GM12874 (cell line): ENCODE measurements around the gene CWF19L1.
A peak's percentile ranks its signal among the peaks of the same experiment; 100 is the strongest.

Source experiments
- TF ChIP-seq, protein P1 (sequence below): IDR thresholded peaks from 2 replicates; pipeline ENCODE4 v1.5.1; 2011; ENCODE audit warnings: low read depth, mild to moderate bottlenecking, control low read depth, low read length, moderate library complexity; ENCODE audit not compliant: insufficient read depth

The CWF19L1 gene

DNA sequence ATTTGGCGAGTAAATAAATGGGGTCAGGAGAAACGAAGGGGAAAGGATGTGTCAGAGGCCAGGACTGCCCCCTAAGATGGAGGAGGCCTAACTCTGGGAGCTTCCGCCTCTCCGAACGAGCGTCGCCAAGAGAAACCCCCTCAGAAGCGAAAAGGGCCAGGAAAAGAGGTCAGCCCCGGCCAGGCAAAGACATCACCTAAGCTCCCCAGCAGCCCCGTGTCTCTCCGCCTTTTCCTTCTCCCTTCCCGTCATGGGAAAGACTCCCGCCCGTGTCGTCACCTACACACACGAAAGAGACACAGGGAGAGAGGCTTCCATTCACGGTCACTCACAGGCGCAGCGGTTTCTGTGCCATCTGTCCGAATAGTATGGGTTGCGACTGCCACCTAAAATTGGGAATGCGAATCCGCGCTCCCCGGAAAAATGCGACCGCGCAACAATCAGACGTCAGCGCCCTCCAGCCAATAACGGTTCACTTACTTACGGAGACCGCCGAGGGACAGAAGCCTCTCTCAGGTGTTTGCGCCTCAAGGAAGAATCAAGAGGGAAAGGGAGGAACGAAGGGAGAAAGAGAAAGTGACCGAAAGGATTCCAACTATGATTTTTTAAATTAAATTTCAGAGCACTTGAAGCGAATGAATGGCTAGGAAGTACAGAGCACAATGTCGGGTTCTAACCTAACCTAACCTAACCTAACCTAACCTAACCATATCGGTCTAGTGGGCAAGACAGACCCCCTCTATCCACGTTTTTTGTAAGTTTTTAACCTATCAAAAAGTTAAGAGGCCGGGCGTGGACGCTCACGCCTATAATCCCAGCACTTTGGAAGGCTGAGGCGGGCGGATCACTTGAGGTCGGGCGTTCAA, at the start of gene CWF19L1:
CWF19L1 (minus strand) TSS at position 400 of the 866 bp plus-strand sequence; CDS start at position 355, 45 bp downstream.
- TF ChIP-seq, protein P1, sequence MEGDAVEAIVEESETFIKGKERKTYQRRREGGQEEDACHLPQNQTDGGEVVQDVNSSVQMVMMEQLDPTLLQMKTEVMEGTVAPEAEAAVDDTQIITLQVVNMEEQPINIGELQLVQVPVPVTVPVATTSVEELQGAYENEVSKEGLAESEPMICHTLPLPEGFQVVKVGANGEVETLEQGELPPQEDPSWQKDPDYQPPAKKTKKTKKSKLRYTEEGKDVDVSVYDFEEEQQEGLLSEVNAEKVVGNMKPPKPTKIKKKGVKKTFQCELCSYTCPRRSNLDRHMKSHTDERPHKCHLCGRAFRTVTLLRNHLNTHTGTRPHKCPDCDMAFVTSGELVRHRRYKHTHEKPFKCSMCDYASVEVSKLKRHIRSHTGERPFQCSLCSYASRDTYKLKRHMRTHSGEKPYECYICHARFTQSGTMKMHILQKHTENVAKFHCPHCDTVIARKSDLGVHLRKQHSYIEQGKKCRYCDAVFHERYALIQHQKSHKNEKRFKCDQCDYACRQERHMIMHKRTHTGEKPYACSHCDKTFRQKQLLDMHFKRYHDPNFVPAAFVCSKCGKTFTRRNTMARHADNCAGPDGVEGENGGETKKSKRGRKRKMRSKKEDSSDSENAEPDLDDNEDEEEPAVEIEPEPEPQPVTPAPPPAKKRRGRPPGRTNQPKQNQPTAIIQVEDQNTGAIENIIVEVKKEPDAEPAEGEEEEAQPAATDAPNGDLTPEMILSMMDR = no peak

DNA sequence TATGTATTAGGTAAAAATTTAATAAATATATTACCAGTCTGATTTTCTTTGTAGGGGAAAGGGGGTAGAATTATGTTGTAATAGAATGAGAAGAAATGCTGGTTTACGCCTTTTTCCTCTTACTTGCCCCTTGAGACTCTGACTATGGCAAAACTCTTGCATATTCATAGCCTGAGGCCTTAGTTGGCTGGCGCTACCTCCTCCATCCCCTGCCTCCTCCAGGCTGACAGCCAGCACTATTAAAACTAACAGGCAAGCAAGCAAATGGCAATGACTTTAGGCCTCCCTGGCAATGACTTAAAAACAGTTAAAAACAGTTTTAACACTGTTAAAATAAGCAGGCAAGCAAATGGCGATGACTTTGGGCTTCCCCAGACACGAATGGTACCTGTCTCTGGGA, 48.2 kb upstream of the CWF19L1 start:
- TF ChIP-seq, protein P1 = no peak

- TF ChIP-seq, protein P1 = no peak
These were observed 43.9 kb upstream of the CWF19L1 start for GRCh38 chr10:100311298-100311697.

DNA sequence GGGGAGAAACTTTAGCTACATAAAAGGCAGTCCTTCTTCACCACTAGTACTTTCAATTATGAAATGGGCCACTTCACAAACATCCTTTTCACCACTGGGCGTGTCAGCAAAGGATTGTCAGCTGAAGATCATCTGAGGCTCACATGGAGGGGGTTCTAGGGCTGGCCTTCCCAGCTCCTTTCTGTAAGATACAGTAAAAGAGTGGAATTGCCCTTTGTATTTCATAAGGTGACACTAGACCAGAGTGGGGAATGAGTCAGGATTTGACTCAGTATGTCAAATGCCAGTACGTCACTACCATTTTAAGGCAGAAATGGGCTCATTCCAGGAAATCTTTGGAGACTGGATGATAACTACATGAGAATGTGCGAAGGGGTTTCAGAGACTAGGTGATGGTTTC, 40.2 kb upstream of the CWF19L1 start:
- TF ChIP-seq, protein P1 = no peak

- TF ChIP-seq, protein P1 = no peak
These were observed 39.4 kb upstream of the CWF19L1 start for GRCh38 chr10:100306861-100307260.

DNA sequence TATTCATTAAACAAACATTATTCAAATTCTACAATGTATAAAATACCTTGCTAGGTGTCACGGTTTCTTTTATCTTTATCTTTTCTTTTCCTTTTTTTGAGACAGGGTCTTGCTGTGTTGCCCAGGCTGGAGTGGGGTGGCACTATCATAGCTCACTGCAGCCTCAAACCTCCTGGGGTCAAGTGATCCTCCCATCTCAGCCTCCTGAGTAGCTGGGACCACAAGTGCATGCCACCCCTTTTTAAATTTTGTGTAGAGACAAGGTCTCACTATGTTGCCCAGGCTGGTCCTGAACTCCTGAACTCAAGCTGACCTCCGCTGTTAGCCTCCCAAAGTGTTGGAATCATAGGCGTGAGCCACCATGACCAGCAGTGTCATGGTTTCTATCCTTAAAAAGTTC, 37.0 kb upstream of the CWF19L1 start:
- TF ChIP-seq, protein P1 = no peak

GRCh38 chr10:100303724-100304319, 36.4 kb upstream of the CWF19L1 start:
- TF ChIP-seq, protein P1 = peak; percentile 49; the same call in 1 of the 2 replicates
